ENCODE data around the gene SLC6A16. TPM values are rescaled to one million over a fixed set of nuclear protein-coding genes. Genes with fewer than 3 reads are reported as not detected.

The SLC6A16 gene
- total RNA-seq, 1 experiment from 2014 or later: 0.61 TPM

GRCh38 chr19:49363268-49364082 lies 38.5 kb upstream of the SLC6A16 start, which contains the start of gene DKKL1:
Gene DKKL1, plus strand, starts transcription at chr19:49363877. Its CDS starts 122 bp downstream, at chr19:49363999.
- ChIA-PET POLR2A (ENCODE audit: unreplicated experiment) (interaction anchor here (0.6 kb wide), 1 partner anchor 966 kb away, joined by 5 read pairs; the partner anchor contains the start of gene KCNC3), CTCF (no interaction called here)
- no peaks in the 10 kb centered on the region for H3K36me3 ChIP-seq (ENCODE audit: low read depth)
- peak within 1 kb of the TSS; percentile 99 for H3K4me2 ChIP-seq
- H3K27me3 ChIP-seq (ENCODE audit: insufficient read depth, low read depth): no peaks in the 10 kb centered on the region
- H2AFZ ChIP-seq: peak within 1 kb of the TSS; percentile 85
- no peak within 1 kb of the TSS for H3K27ac ChIP-seq
- intact Hi-C loops (cut with micrococcal nuclease; ENCODE audit: unreplicated experiment): loop anchor here (1.0 to 2.0 kb wide), 4 partner anchors 25 to 513 kb away; partner anchors contain the start of genes AKT1S1 and TBC1D17
- H4K20me1 ChIP-seq (ENCODE audit: insufficient read depth): no peaks in the 10 kb centered on the region
- no peaks in the 10 kb centered on the region for H3K79me2 ChIP-seq (ENCODE audit: low read depth)
- no peaks in the 10 kb centered on the region for H3K9me2 ChIP-seq (ENCODE audit: insufficient read depth)
- peak; percentile 97 to 100 for DNase-seq
- H3K9me3 ChIP-seq (ENCODE audit: insufficient read depth, low read depth): no peaks in the 10 kb centered on the region
- no TSS peak for BruUV-seq (replicated peaks)
- H3F3A ChIP-seq (ENCODE audit: insufficient read depth, low read depth): peaks cover 5% of the 10 kb centered on the region; the same call in 1 of the 2 replicates
- 0 out of 2 replicates have a peak, but pooled peaks cover 10% of the 10 kb centered on the region for H3K4me1 ChIP-seq (replicated peaks; ENCODE audit: insufficient read depth)
- TF ChIP-seq CTCF (conservative IDR thresholded peaks at IDR 0.05) (peak; percentile 43; the same call in 1 of the 2 replicates), EZH2 (IDR thresholded peaks at IDR 0.05; ENCODE audit: low read depth) (no peak)
- peak within 1 kb of the TSS; percentile 85 for H3K4me3 ChIP-seq

- no peaks in the 10 kb centered on the region for H3K9me2 ChIP-seq (ENCODE audit: insufficient read depth)
- ChIA-PET CTCF (no interaction called here), POLR2A (ENCODE audit: unreplicated experiment) (interaction anchor here (0.6 kb wide), 2 partner anchors 7 to 966 kb away, joined by 3 to 5 read pairs; partner anchors contain the start of gene KCNC3)
- H2AFZ ChIP-seq: peak overlapping the region; percentile 85
- no peaks in the 10 kb centered on the region for H4K20me1 ChIP-seq (ENCODE audit: insufficient read depth)
- H3K27me3 ChIP-seq (ENCODE audit: insufficient read depth, low read depth): no peaks in the 10 kb centered on the region
- H3K27ac ChIP-seq: no peak overlapping the region
- no peak for DNase-seq
- H3K9me3 ChIP-seq (ENCODE audit: insufficient read depth, low read depth): no peaks in the 10 kb centered on the region
- H3K79me2 ChIP-seq (ENCODE audit: low read depth): no peaks in the 10 kb centered on the region
- no TSS peak for BruUV-seq (replicated peaks)
- peaks cover 5% of the 10 kb centered on the region; the same call in 1 of the 2 replicates for H3F3A ChIP-seq (ENCODE audit: insufficient read depth, low read depth)
- intact Hi-C loops (cut with micrococcal nuclease; ENCODE audit: unreplicated experiment): loop anchor here (1.0 to 2.0 kb wide), 4 partner anchors 24 to 514 kb away; partner anchors contain the start of genes AKT1S1 and TBC1D17
- peak overlapping the region; percentile 99 for H3K4me2 ChIP-seq
- H3K36me3 ChIP-seq (ENCODE audit: low read depth): no peaks in the 10 kb centered on the region
- TF ChIP-seq EZH2 (IDR thresholded peaks at IDR 0.05; ENCODE audit: low read depth) (no peak), CTCF (conservative IDR thresholded peaks at IDR 0.05) (no peak)
- H3K4me3 ChIP-seq: peak overlapping the region; percentile 85
- 0 out of 2 replicates have a peak, but pooled peaks cover 10% of the 10 kb centered on the region for H3K4me1 ChIP-seq (replicated peaks; ENCODE audit: insufficient read depth)
These were observed 37.9 kb upstream of the SLC6A16 start for GRCh38 chr19:49362929-49363267.

- Histone ChIP-seq H3K79me2 (ENCODE audit: low read depth) (no peaks in the 10 kb centered on the region), H3K36me3 (ENCODE audit: low read depth) (no peaks in the 10 kb centered on the region), H3K27me3 (ENCODE audit: insufficient read depth, low read depth) (no peaks in the 10 kb centered on the region), H3K4me1 (replicated peaks; ENCODE audit: insufficient read depth) (0 out of 2 replicates have a peak, but pooled peaks cover 10% of the 10 kb centered on the region), H3K4me2 (peak within 1 kb of the TSS; percentile 99), H3K4me3 (peak within 1 kb of the TSS; percentile 85), H3F3A (ENCODE audit: insufficient read depth, low read depth) (peaks cover 5% of the 10 kb centered on the region; the same call in 1 of the 2 replicates), H3K27ac (no peak within 1 kb of the TSS), H4K20me1 (ENCODE audit: insufficient read depth) (no peaks in the 10 kb centered on the region), H2AFZ (peak within 1 kb of the TSS; percentile 85), H3K9me3 (ENCODE audit: insufficient read depth, low read depth) (no peaks in the 10 kb centered on the region), H3K9me2 (ENCODE audit: insufficient read depth) (no peaks in the 10 kb centered on the region)
- intact Hi-C loops (cut with micrococcal nuclease; ENCODE audit: unreplicated experiment): loop anchor here (2.0 kb wide), 2 partner anchors 23 to 515 kb away; partner anchors contain the start of genes AKT1S1 and TBC1D17
- BruUV-seq (replicated peaks): no TSS peak
- TF ChIP-seq CTCF (conservative IDR thresholded peaks at IDR 0.05) (no peak), EZH2 (IDR thresholded peaks at IDR 0.05; ENCODE audit: low read depth) (no peak)
- peak in 1 of 2 experiments; percentile 66 for DNase-seq
- ChIA-PET CTCF (interaction anchor here (0.6 to 0.7 kb wide), 4 partner anchors 9 to 61 kb away, joined by 3 to 4 read pairs (median 4); no protein-coding TSS in a partner anchor), POLR2A (ENCODE audit: unreplicated experiment) (interaction anchor here (0.6 to 0.8 kb wide), 6 partner anchors 8 to 967 kb away, joined by 3 to 20 read pairs (median 10); partner anchors contain the start of gene KCNC3)
These were observed 37.3 kb upstream of the SLC6A16 start, which contains the start of gene TEAD2 for GRCh38 chr19:49362048-49362928. Gene TEAD2, minus strand, starts transcription at chr19:49362416. Its CDS starts 2,341 bp downstream, at chr19:49360075.

Measured in PC-9 (cell line).